Nucleus accumbens (tissue), 56 donors: Measurements from ENCODE around the gene ARHGEF7.
"Not testable (repeated sequence)": the region's sequence is repeated elsewhere in the genome, so short reads cannot be mapped to it uniquely, and the experiment has no call there.

Source experiments
- DNase-seq, 56 donors: peaks; one replicate each; lab custom pipeline; 2025; lab: John Stamatoyannopoulos, UW

ARHGEF7 gene

GRCh38 chr13:111187960-111188541 lies 72.9 kb downstream of the ARHGEF7 start:
- DNase-seq, result peak in 10 of 56 donors; percentile 13 to 58 (median 27)

GRCh38 chr13:111189064-111189505 lies 74.0 kb downstream of the ARHGEF7 start:
- DNase-seq, result not testable (repeated sequence)

- not testable (repeated sequence) for DNase-seq
These were observed 74.4 kb downstream of the ARHGEF7 start for GRCh38 chr13:111189516-111189915.

- not testable (repeated sequence) for DNase-seq
These were observed 78.1 kb downstream of the ARHGEF7 start for GRCh38 chr13:111193223-111193622.

DNA sequence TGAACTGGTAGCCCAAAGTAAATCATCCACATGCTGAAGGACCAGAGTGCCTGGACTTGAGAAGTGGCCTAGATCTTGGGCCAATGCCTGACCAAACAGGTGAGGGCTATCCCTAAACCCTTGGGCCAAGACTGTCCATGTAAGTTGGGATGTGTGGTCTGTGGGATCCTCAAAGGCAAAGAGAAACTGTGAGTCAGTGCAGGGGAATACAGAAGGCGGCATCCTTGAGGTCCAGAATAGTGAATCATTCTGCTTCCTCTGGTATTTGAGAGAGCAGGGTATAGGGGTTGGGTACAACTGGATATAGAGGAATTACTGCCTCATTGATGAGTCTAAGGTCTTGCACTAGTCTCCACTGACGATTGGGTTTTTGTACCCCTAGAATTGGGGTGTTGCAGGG lies 79.5 kb downstream of the ARHGEF7 start:
- DNase-seq, result not testable (repeated sequence)

- not testable (repeated sequence) for DNase-seq
These were observed 83.7 kb downstream of the ARHGEF7 start for GRCh38 chr13:111198732-111199378.

- DNase-seq, result no peak
These were observed 86.3 kb downstream of the ARHGEF7 start for GRCh38 chr13:111201304-111201940.

- no peak for DNase-seq
These were observed 87.1 kb downstream of the ARHGEF7 start for GRCh38 chr13:111202156-111202621.

- DNase-seq, result peak in 3 of 56 donors; percentile 10 to 34 (median 23)
These were observed 87.6 kb downstream of the ARHGEF7 start for GRCh38 chr13:111202745-111203144.

- no peak for DNase-seq
These were observed 88.8 kb downstream of the ARHGEF7 start for GRCh38 chr13:111203736-111204389.

DNA sequence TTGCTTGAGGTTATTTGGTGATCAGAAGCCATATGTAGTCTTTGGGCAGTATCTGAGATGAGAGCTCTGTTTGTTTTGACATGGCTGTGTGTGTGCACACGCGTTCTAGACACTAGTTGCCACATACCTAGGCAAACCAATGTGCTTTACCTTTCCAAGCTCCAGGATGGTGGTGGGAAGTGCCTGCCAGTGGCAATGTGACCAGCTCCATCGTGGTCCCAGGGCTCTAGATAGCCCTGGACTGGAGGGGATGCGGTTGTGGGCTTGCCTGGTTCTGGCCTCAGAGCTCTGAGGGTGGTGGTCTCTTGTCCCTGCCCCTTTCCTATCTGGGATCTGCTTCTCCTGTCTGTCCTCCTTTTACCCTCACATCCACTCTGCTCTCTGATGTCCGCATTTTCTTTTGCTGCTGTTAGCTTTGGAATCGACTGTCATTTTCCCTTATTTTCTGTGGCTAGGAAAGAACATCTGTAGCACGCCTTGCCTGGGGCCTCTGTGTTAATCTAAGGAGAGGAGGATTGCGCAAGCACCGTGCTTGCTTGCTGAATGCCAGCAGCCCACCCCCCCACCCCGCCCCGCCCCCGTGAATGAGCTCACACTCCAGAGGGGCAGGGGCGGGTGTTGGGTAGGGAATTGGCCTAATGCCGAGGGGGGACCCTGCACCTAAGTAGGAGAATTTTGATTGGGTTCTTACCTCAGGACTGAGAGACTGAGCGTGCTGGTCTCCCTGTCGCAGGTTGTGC lies 89.5 kb downstream of the ARHGEF7 start:
- DNase-seq, result peak in 4 of 56 donors; percentile 16 to 54 (median 26)

GRCh38 chr13:111206148-111206547 lies 91.0 kb downstream of the ARHGEF7 start:
- DNase-seq, result no peak

GRCh38 chr13:111209613-111210012 lies 94.5 kb downstream of the ARHGEF7 start:
- DNase-seq, result peak in 25 of 56 donors; percentile 19 to 66 (median 43)

DNA sequence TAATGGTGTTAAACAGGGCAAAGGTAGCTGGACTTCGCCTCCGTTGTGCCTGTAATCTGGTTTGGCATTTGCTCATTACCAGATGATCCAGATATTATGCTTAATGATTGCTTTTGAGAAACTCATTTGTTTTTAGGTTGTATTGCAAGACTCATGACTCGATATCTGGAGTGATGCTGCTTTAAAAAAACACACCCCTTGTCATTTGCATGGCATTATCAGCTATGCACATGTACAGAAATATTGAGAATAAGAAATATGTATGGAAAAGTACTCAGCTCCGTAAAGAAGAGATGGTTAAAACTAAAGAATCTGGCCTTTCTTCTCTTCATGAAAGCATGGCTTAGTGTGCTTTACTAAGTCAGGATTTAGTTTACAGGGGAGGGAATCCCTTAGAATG lies 95.0 kb downstream of the ARHGEF7 start:
- no peak for DNase-seq

GRCh38 chr13:111210544-111211469 lies 95.7 kb downstream of the ARHGEF7 start:
- peak in 40 of 56 donors; percentile 17 to 80 (median 54) for DNase-seq

DNA sequence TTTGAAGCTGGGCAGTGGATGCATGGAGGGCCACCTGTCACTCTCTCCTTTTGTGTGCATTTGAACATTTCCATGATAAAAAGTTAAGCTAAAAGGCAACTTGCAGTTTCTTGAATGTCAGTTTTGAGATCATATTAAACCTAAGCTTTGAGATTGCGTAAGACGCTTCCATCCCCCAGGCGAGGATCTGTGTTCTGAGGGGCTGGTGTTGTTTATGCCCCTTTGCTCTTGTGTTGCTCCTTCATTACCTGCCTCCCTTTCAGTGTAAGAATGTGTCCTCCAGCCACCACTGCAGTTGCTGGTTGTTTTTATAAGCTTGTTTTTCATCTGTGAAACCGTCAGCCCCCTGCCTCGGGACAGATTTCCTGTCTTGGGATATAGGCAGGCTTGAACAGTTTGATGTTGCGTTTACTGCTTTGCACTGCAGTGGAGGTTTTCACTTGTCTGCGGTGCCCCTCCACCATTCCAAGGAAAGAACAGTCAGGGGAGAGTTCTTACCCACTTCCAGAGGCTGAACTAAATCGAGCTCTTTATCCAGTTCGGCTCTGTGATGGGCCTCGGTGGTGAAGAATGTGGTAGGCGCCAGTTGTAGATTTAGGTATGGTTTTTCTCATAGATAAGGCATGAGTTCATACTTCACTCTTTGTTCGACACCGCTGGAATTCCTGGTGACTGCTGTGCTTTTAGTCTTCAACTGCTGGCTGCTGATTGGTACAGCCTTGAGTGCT lies 96.8 kb downstream of the ARHGEF7 start:
- DNase-seq, result no peak

- no peak for DNase-seq
These were observed 97.4 kb downstream of the ARHGEF7 start for GRCh38 chr13:111212517-111212873.

DNA sequence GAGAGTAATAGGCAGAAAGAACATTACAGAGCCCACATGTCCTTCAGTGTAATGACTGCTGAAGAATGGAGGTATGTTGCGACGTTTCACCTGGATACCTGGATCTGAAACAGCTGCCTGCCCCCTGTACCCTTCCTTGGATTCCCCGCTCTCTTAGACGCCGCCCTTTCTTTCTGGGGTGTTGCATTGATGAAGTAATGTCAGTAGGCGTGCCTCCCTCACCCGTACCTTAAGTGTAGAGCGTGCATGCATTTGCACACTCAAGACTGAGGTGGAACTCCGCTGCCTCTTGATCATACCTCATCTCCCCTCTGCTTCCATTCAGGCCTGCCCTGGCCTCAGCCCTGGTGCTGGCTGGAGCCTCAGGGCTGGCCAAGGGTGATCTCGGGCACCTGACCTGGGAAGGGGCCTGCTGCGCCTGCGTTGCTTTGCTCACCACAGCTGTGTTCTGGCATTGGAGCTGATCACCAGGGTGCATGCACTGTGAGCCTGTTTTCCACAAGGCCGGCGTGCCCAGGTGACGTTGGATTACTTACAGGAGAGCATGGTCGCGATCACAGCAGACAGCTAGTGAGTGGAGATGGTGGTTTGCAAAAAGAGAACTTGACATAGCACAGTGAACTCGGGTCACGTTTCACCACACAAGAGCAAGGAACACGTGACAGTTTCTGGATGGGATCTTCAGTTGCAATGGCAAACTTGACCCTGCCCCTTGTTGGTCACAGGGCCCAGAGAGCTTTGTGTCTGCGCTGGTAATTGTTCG lies 99.0 kb downstream of the ARHGEF7 start:
- DNase-seq, result peak in 2 of 56 donors; percentile 26 to 35
